Keratinocyte (primary cell): ENCODE measurements around the gene ZSCAN21. TPM values are rescaled to one million over a fixed set of nuclear protein-coding genes. Genes with fewer than 3 reads are reported as not detected.

Experiments used
- DNase-seq: peaks from one replicate; pipeline ENCODE4 v3.0.0-alpha.2; 2011; ENCODE audit warnings: low read depth, missing footprints, low spot score
- FAIRE-seq: peaks from 2 replicates; lab custom pipeline; 2011; peaks lifted over from hg19 to GRCh38; lab: Jason Lieb, UNC
- H2AFZ ChIP-seq: 2 replicates; pipeline ENCODE4 v1.6.0; 2012; ENCODE audit warnings: low read length, control low read depth, inconsistent platforms; ENCODE audit not compliant: control insufficient read depth
- H3K27ac ChIP-seq: 2 replicates; pipeline ENCODE4 v1.5.1; 2011; ENCODE audit warnings: low read length; ENCODE audit not compliant: control insufficient read depth, insufficient read depth
- H3K27me3 ChIP-seq: 3 replicates; pipeline ENCODE4 v1.6.0; 2011; ENCODE audit warnings: low read length; ENCODE audit not compliant: control insufficient read depth, insufficient read depth; ENCODE audit errors: extremely low read depth
- H3K36me3 ChIP-seq, 2 experiments: 2 replicates in 1 of 2; 3 replicates in 1 of 2; pipeline ENCODE4 v1.5.1; 2011; ENCODE audit warnings: low read length in 2 of 2, mild to moderate bottlenecking in 1 of 2; ENCODE audit not compliant: control insufficient read depth in 2 of 2, insufficient read depth in 2 of 2; ENCODE audit errors: extremely low read depth in 1 of 2
- H3K4me1 ChIP-seq: 3 replicates; pipeline ENCODE4 v1.5.1; 2011; ENCODE audit warnings: low read length; ENCODE audit not compliant: control insufficient read depth, insufficient read depth; ENCODE audit errors: extremely low read depth
- H3K4me2 ChIP-seq: 3 replicates; pipeline ENCODE4 v1.6.0; 2011; ENCODE audit warnings: low read depth, low read length; ENCODE audit not compliant: control insufficient read depth, insufficient read depth; ENCODE audit errors: extremely low read depth
- H3K4me3 ChIP-seq, 3 experiments: fragments of 200-600 bp in 1 of 3; sonication (generic) in 1 of 3; 2 replicates in 2 of 3; 3 replicates in 1 of 3; pipeline ENCODE4 v1.5.1; 2011 to 2016; ENCODE audit warnings: low read length in 3 of 3, mild to moderate bottlenecking in 3 of 3, control low read depth in 2 of 3, inconsistent platforms in 1 of 3, low read depth in 1 of 3, mixed read lengths in 1 of 3, mixed run types in 1 of 3, moderate library complexity in 1 of 3; ENCODE audit not compliant: control insufficient read depth in 2 of 3, insufficient read depth in 2 of 3; ENCODE audit errors: extremely low read depth in 1 of 3
- H3K79me2 ChIP-seq: 2 replicates; pipeline ENCODE4 v1.6.0; 2012; ENCODE audit warnings: low read length; ENCODE audit not compliant: control insufficient read depth, insufficient read depth
- H3K9ac ChIP-seq: 3 replicates; pipeline ENCODE4 v1.6.0; 2011; ENCODE audit warnings: low read length; ENCODE audit not compliant: control insufficient read depth, insufficient read depth; ENCODE audit errors: extremely low read depth
- H3K9me1 ChIP-seq: 3 replicates; pipeline ENCODE4 v1.6.0; 2011; ENCODE audit warnings: low read length; ENCODE audit not compliant: control insufficient read depth, insufficient read depth; ENCODE audit errors: extremely low read depth
- H3K9me3 ChIP-seq: 2 replicates; pipeline ENCODE4 v1.5.1; 2012; ENCODE audit warnings: low read depth, low read length; ENCODE audit not compliant: control insufficient read depth
- H4K20me1 ChIP-seq: 3 replicates; pipeline ENCODE4 v1.6.0; 2011; ENCODE audit warnings: low read length; ENCODE audit not compliant: control insufficient read depth, insufficient read depth; ENCODE audit errors: extremely low read depth
- CTCF ChIP-seq, 3 experiments: IDR thresholded peaks in 1 of 3; conservative IDR thresholded peaks in 1 of 3; optimal IDR thresholded peaks in 1 of 3; 2 replicates in 2 of 3; 3 replicates in 1 of 3; pipeline versions ENCODE3 to v1.5.1; 2011; ENCODE audit warnings: low read length in 3 of 3, mild to moderate bottlenecking in 3 of 3, moderate library complexity in 2 of 3, control low read depth in 1 of 3, inconsistent platforms in 1 of 3; ENCODE audit not compliant: insufficient read depth in 2 of 3; ENCODE audit errors: extremely low read depth in 1 of 3
- EZH2 ChIP-seq: IDR thresholded peaks from one replicate; pipeline ENCODE4 v1.6.1; 2012; ENCODE audit warnings: inconsistent platforms, mild to moderate bottlenecking, low read length, moderate library complexity
- dilution Hi-C: fragments of 300-500 bp; cut with MboI; formaldehyde crosslinking; loops from one replicate; pipeline ENCODE4 v1.7.0; 2020; ENCODE audit warnings: low sequenced_read_pairs; ENCODE audit not compliant: extremely low pct_ligation_motif_present
- polyA plus RNA-seq, 5 experiments: library from polyadenylated mRNA; depleted of rRNA in 3 of 5; stranded (reverse) in 3 of 5; stranded (forward) in 1 of 5; unstranded in 1 of 5; fragments of >200 nt; gene quantifications; 1 replicate in 1 of 5; 2 replicates in 3 of 5; 3 replicates in 1 of 5; pipeline versions ENCODE4 v1.2.1 to v1.2.3, GENCODE V29; 2011 to 2012; ENCODE audit warnings: missing spikeins in 2 of 5, low read depth in 1 of 5, low replicate concordance in 1 of 5

ZSCAN21 gene
- polyA plus RNA-seq, 1 donor (not counting 4 experiments of a cell fraction or from before 2014, with no cell fraction given): 12.6 TPM

GRCh38 chr7:100051611-100052010 is 2.0 kb downstream of the ZSCAN21 start:
- DNase-seq (no peak), FAIRE-seq (no peak)
- no peak overlapping the region for H3K27ac ChIP-seq
- peaks cover 16% of the 10 kb centered on the region for H3K79me2 ChIP-seq
- no peaks in the 10 kb centered on the region for H3K9me1 ChIP-seq
- no peaks in the 10 kb centered on the region for H3K27me3 ChIP-seq
- no peak overlapping the region for H3K9ac ChIP-seq
- H3K9me3 ChIP-seq: no peaks in the 10 kb centered on the region
- H3K4me1 ChIP-seq: peaks cover 11% of the 10 kb centered on the region
- H3K4me3 ChIP-seq: no peak overlapping the region
- TF ChIP-seq EZH2 (no peak), CTCF (optimal IDR thresholded peaks at IDR 0.05 in 1 of 3, IDR thresholded peaks at IDR 0.05 in 1 of 3, conservative IDR thresholded peaks at IDR 0.05 in 1 of 3; ENCODE audit: extremely low read depth in 1 of 3, insufficient read depth in 2 of 3, low read length in 3 of 3) (no peak)
- H3K36me3 ChIP-seq: no peaks in the 10 kb centered on the region
- dilution Hi-C loops: no loop called here
- H4K20me1 ChIP-seq: no peaks in the 10 kb centered on the region
- H3K4me2 ChIP-seq: no peak overlapping the region
- no peak overlapping the region for H2AFZ ChIP-seq

- Histone ChIP-seq H3K9ac (no peak overlapping the region), H3K9me1 (no peaks in the 10 kb centered on the region), H2AFZ (no peak overlapping the region), H3K79me2 (peaks cover 16% of the 10 kb centered on the region), H3K4me3 (no peak overlapping the region), H3K36me3 (peaks cover 3 to 10% of the 10 kb centered on the region in 2 experiments), H3K9me3 (no peaks in the 10 kb centered on the region), H4K20me1 (no peaks in the 10 kb centered on the region), H3K27ac (peak overlapping the region; percentile 13), H3K4me2 (no peak overlapping the region), H3K27me3 (no peaks in the 10 kb centered on the region), H3K4me1 (peaks cover 11% of the 10 kb centered on the region)
- FAIRE-seq (peak; percentile 53), DNase-seq (peak; percentile 63)
- no peak for TF ChIP-seq EZH2
- peak in 2 of 3 experiments; percentile 54 to 57 for TF ChIP-seq CTCF (optimal IDR thresholded peaks at IDR 0.05 in 1 of 3, IDR thresholded peaks at IDR 0.05 in 1 of 3, conservative IDR thresholded peaks at IDR 0.05 in 1 of 3; ENCODE audit: extremely low read depth in 1 of 3, insufficient read depth in 2 of 3, low read length in 3 of 3)
- dilution Hi-C loops: no loop called here
These were observed 3.6 kb downstream of the ZSCAN21 start for GRCh38 chr7:100053215-100053614.
